ENCODE data around the gene RNF152.

DNA sequence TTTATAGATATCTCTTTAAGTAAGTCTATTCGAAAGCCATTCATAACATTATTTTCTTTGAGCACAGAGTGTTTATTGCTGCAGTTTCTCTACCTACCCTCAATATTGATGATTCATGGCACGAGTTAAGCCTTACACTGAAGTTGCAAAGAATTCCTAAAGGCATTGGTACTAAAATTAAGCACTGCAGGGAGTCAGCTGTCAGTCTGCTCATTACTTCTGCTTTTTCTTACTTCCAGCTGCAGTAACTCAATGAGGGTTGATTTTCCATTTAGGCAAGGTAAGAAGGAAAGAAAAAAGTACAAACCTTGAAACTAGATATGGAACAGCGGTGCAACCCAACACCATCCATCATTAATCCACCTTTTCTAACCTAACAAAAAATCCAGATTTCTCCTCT lies 65.2 kb downstream of the RNF152 start:
- TF ChIP-seq, protein P1, sequence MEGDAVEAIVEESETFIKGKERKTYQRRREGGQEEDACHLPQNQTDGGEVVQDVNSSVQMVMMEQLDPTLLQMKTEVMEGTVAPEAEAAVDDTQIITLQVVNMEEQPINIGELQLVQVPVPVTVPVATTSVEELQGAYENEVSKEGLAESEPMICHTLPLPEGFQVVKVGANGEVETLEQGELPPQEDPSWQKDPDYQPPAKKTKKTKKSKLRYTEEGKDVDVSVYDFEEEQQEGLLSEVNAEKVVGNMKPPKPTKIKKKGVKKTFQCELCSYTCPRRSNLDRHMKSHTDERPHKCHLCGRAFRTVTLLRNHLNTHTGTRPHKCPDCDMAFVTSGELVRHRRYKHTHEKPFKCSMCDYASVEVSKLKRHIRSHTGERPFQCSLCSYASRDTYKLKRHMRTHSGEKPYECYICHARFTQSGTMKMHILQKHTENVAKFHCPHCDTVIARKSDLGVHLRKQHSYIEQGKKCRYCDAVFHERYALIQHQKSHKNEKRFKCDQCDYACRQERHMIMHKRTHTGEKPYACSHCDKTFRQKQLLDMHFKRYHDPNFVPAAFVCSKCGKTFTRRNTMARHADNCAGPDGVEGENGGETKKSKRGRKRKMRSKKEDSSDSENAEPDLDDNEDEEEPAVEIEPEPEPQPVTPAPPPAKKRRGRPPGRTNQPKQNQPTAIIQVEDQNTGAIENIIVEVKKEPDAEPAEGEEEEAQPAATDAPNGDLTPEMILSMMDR (IDR thresholded peaks at IDR 0.05) = no peak
- no peak for TF ChIP-seq POLR2A (IDR thresholded peaks at IDR 0.05)

All from sigmoid colon (tissue), 3 donors.